ENCODE results near the gene GLCCI1.
"Not testable (repeated sequence)": the region's sequence is repeated elsewhere in the genome, so short reads cannot be mapped to it uniquely, and the experiment has no call there.

GLCCI1 gene

DNA sequence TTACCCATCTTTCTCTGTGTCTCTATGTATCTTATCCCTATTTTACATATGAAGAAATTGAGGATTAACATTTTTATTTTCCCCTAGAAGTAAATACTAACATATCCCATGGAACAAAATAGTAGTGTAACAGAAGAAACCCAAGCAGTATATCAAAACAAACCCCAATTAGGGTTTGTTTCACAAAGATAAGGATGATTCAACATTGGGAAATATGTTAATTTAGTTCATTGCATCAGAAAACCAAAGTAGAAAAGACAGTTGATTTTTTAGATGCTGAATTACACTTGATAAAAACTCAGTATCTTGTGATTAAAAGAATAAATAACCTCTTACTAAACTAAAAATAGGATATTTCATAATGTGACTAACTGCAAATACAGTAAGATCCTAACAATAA, 87.8 kb downstream of the GLCCI1 start:
- DNase-seq = no peak

GRCh38 chr7:8057566-8057965, 89.0 kb downstream of the GLCCI1 start:
- DNase-seq = no peak

DNA sequence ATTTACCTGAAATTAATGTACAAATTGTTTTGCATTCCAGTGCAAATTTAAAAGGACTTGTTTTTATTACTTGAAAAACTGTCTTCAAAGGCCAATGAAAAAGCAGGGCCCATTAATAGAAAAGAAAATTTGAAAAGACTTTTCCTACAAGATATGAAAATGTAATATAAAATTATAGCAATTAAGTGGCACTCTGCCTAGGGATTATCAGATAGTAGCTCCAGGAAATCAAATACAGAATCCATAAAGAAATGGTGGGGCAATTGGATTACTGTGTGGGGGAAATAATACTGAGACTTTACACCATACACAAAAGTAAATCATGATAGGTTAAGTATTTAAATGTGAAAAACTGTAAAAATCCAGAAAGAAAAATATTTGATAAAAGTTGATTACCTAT, 89.7 kb downstream of the GLCCI1 start:
- DNase-seq = no peak

- no peak for DNase-seq
Observed at GRCh38 chr7:8058852-8059251, 90.3 kb downstream of the GLCCI1 start.

GRCh38 chr7:8060241-8060640, 91.6 kb downstream of the GLCCI1 start:
- no peak for DNase-seq

GRCh38 chr7:8063300-8063699, 94.7 kb downstream of the GLCCI1 start:
- DNase-seq = not testable (repeated sequence)

DNA sequence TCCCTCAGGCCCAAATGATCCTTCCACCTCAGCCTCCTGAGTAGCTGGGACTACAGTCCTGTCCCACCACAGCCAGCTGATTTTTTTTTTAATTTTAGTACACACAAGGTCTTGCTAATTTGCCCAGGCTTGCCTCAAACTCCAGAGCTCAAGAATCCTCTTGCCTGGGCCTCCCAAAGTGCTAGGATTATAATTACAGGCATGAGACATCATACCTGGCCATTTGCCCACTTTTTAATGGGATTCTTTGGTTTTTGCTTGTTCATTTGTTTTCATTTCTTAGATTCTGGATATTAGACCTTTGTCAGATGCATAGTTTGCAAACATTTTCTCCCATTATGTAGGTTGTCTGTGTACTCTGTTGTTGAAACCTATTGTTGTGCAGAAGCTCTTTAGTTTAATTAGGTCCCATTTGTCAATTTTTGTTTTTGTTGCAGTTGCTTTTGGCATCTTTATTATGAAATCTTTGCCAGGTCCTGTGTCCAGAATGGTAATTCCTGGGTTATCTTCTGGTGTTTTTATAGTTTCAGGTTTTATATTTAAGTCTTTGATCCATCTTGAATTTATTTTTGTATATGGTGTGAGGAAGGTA, 95.2 kb downstream of the GLCCI1 start:
- no peak for DNase-seq

- DNase-seq = no peak
Observed at GRCh38 chr7:8064828-8065227, 96.2 kb downstream of the GLCCI1 start.

GRCh38 chr7:8065356-8065813, 96.8 kb downstream of the GLCCI1 start:
- DNase-seq = no peak

DNA sequence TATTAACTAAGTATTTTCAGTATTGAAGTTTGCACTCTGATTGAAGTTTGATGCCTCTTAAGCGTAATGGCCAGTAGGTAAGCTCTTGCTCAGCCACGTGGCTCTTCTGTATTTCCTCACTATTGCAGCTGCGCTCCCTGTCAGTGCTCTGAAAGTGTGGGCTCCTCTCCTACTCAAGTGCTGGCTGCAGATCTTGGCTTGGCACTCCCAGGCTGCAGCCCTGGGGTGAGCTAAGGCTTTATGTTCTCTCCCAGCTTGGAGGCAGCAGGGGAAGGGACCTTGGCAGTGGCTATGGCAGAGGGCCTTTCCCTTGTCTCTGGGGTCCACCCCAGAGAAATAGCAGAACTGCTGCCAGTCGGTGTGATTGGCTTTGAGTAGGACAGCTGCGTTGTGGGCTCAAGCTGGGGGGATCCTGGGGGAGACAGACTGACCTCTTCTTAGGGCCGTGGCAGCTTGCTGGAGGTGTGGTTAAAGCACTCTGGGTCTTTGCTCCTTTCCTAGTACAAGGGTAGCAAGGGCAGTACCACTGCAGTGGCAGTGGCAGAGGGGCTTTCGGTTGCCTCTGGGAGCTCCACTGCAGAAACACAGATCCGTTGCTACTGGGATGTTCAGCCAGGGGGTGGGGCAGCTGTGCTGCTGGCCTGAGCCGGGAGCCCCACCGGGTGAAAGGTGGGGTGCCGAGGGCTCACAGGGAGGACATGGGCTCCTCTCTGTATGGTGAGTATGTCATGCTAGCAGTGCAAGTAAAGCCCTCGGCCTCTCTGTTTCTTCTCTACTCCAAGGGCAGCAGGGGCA, 100.5 kb downstream of the GLCCI1 start:
- DNase-seq = no peak

DNA sequence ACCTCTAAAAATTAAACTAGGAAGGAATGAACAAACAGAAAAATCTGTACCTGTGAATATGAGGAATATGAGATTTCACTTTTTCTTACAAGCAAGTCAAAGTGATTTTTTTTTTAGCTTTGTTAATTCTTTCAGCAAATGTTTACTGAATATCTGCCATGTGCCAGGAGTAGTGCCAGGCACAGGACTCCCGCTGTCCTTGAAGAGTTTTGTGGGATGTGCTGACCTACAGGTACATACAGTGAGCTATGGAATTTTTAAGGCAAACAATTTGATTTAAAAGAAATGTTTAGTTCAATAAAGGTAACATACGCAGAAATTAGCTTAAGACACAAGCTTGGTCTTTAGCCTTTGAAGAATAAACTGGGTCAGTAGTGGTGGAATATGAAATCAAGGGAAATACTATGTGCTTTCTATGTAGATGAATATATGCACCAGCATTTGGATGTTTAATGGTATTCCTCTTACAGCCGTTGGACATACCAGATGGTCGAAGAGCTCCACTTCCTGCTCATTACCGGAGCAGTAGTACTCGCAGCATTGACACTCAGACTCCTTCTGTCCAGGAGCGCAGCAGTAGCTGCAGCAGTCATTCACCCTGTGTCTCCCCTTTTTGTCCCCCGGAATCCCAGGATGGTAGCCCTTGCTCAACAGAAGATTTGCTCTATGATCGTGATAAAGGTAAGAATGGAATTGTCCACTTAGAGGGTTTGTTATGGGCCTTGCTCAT, 102.0 kb downstream of the GLCCI1 start:
- no peak for DNase-seq

- no peak for DNase-seq
Observed at GRCh38 chr7:8078418-8078817, 109.8 kb downstream of the GLCCI1 start.

DNA sequence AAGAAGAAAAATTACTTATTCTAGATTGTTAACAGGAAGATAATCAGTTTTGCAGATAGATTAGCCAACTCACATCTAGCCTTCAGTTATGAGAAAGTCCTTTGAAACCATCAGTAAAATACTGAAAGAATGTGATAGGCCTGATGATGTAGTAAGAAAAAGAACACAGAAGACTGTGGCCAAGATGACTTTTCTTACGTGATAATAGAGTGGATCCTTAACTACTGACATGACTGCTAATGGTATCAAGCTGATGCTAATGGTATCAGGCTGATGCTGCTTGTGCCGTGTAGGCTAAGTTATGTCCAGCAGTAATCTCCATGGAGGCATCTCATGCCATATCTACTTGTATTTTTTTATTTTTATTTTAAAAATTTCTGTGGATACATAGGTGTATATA, 114.2 kb downstream of the GLCCI1 start:
- no peak for DNase-seq

GRCh38 chr7:8084836-8085235, 116.2 kb downstream of the GLCCI1 start:
- no peak for DNase-seq

DNA sequence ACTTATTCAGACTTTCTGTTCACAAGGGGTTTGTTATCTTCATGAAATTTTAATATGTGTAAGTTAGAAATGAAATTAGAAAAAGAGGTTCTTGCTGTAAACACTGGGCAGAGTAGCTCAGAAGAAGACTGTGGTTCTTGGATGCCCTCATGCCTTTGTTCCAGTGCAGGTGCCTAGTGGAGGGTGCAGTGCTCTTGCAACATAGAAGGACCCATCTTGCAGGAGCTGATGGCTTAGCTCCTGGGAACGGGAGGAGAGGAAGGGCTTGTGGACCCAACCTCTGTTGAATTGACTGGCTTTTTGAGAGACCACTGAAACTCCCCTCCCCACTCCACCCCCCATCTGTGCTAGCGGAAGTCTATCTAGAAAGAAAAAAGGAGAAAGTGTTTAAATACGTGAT, 116.8 kb downstream of the GLCCI1 start:
- DNase-seq = no peak

DNA sequence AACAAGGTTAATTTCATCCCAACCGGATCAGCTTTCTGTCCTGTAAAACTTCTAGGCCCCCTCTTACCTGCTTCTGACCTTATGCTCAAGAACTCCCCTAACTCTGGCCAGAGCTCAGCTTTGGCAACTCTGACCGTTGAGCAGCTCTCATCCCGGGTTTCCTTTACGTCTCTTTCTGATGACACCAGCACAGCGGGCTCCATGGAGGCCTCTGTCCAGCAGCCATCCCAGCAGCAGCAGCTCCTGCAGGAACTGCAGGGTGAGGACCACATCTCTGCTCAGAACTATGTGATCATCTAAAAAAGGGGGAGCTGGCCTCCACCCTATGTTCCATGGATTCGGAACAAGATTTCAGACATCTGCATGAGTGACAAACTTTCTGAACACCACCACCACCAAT, 117.6 kb downstream of the GLCCI1 start:
- DNase-seq = no peak

DNA sequence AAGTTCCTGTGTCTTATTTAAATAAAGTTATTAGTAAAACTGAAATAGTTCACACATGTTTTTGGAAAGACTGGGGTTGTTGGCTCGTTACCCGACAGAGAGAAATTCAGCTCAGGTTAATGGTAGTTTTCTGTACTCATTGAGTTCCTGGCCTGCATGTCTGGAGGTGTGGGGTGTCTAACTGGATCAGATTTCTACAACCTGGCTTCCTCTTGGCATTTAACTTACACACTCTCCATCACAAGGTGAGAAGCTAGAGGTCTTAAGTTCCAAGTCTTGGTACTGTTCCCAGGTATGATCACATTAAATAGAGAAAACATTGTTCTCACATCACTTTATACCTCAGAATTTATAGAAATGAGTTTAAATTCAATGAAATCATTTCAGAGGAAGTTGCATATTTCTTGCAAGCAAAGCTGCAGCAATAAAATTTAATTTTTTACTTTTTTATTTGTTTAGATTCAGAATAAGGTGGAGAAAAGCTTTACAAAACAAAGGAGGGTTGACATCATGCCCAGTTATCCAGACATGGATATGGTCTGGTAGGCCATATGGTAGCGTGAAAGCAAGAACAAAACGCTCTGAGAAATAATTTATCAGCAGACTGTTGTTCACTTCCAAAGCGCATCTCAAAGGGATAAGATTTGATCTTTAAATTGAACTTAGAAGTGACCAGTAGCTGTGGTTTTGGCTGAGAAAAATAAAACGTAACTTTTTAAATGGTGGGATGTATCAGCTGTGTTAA, 120.6 kb downstream of the GLCCI1 start:
- DNase-seq = no peak

DNA sequence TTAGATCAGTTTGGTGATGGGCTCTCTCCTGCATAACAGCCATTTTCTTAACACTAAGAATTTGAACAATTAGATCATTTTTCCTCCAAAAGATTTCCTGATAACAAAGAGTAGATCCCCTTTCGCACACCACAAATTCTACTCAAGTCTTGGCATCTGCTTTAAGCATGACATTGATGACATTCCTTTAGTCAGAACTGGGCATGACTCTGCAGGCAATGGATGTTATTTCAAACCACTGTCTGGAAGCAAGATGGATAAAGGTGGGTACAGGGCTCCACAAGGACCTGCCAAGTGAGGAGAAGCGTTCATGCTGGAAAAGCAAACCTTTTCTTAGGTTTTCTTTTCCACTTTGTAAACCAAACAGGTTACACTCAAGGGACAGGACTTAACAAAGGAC, 123.5 kb downstream of the GLCCI1 start:
- DNase-seq = no peak

DNA sequence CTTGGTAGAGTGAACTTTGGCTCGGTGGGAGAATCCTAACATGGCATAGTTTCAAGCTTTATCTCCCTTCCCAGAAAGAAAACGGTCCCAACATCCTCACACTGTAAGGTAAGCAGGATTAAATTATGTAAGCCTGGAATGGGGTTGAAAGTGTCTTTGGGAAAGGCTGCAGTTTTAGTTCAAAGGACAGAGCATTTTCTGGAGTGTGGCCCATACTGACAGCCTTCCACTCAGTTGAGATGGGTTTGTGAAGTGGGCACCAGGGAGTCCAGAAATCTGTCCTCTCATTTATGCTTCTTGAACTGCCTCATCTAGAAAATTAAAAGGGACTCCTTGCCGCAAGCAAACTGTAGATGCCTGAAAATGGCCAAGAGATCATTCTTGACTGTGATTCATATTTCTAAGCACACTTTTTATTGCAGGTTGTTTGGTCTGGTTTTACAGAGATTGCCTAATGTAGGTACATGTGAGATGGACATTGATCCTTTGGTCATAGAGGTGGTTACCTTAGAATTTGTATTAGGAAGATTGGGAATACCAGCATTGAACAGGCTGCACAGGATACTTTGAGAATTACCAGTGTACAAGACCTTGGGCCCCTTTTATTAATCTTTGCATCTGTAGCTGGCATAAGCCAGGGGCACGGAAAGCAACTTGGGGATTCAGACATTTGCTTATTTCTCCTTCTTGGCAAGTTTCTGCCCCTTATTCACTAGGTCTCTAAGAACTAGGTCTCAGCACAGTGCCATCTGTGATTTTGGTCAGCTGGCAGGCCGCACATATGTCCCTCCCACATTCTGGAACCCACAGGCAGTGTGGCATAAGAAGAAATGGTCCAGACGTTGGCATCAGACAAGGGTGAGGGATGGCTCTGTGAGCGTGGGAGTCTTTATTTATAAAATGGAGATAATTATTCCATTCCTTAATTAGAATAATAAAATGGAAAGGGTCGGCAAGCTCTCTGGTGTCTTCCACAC, 125.9 kb downstream of the GLCCI1 start:
- DNase-seq = no peak

DNA sequence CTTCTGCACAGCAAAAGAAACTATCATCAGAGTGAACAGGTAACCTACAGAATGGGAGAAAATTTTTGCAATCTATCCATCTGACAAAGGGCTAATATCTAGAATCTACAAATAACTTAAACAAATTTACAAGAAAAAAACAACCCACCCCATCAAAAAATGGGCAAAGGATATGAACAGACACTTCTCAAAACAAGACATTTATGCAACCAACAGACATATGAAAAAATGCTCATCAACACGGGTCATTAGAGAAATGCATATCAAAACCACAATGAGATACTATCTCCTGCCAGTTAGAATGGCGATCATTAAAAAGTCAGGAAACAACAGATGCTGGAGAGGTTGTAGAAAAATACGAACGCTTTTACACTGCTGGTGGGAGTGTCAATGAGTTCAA, 132.7 kb downstream of the GLCCI1 start:
- not testable (repeated sequence) for DNase-seq

GRCh38 chr7:8103282-8103681, 134.7 kb downstream of the GLCCI1 start:
- no peak for DNase-seq

Measured in CD4-positive, alpha-beta T cell treated with Interleukin-12 subunit alpha and Interleukin-12 subunit beta, for 1 hour (primary cell).